ELR (cell line): Measurements from ENCODE around the gene MAPK8.
"Not testable (repeated sequence)": the region's sequence is repeated elsewhere in the genome, so short reads cannot be mapped to it uniquely, and the experiment has no call there.

ENCODE experiments used
- DNase-seq: peaks from one replicate; pipeline ENCODE4 v3.0.0-alpha.2; 2015; ENCODE audit warnings: low read depth

The MAPK8 gene

DNA sequence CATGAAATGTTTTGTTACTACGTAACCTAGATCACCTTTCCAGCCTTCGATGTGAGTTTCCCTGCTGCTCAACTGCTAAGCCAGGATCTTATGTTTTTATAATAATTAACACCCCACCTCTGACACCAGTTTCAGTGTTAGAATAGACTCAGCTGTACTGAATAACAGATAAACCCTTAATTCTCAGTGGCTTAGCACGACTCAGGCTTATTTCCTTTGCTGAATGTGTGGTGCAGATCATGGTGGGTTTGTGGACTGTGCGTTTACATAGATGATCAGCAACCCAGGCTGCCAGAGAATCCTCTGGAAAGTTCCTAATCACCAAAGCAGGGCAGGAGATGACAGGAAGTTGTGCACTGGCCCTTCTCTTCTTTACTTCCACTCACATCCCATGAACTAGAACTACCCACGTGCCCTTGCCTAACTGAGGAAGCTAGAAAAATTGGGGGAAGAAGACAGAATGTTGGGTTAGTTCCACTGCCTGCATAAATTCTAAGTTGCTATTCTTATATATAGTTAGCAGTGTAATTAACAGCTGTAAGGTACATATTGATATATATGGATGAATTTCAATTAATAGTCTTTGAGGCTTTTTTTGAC, 111.8 kb downstream of the MAPK8 start:
- no peak for DNase-seq

DNA sequence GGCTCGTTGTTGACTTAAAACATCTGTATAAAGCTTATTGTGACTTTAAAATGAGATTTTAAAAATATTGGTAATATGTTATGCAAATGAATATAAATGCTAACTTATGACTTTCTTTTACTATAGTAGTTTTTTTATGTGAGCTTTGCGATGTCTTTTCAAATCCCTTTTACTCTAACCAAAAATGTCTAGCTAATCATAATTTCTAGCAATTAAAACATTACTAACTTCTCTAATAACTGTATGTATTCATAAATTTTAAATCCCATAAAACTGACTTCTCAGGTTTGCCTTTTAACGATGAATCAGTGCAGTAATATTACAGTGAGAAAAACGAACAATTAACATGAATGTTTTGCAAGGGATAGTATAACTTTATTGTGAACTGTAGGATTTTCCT, 113.2 kb downstream of the MAPK8 start:
- DNase-seq, result no peak

DNA sequence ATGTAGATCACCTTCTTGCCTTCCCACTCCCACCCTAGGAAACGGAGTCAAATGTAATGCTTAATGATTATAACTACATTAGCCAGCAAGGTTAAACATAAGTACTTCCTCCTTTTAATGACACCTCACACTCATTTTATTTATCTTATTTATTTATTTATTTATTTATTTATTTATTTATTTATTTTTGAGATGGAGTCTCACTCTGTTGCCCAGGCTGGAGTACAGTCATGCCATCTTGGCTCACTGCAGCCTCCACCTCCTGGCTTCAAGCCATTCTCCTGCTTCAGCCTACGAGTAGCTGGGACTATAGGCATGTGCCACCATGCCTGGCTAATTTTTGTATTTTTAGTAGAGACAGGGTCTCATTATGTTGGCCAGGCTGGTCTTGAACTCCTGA, 115.4 kb downstream of the MAPK8 start:
- DNase-seq, result not testable (repeated sequence)

DNA sequence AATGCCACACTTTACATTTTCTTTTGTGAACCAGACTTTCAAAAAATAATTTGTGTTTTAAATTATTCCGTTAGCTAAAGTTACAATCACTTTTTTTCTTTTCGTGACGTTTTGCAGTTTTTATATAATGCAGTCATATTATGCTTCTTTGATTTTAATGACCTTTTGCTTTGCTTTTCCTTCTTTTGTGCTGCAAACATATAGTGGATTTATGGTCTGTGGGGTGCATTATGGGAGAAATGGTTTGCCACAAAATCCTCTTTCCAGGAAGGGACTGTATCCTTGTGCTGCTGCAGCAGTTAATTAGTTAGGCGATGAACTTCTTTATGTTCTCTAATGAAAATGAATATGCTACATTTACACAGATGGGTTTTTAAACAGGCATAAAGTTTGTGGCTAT, 117.4 kb downstream of the MAPK8 start:
- DNase-seq, result no peak

- DNase-seq, result no peak
These were observed 122.4 kb downstream of the MAPK8 start for GRCh38 chr10:48428896-48429295.

- no peak for DNase-seq
These were observed 122.8 kb downstream of the MAPK8 start for GRCh38 chr10:48429309-48429708.

GRCh38 chr10:48430402-48430993, 124.0 kb downstream of the MAPK8 start:
- DNase-seq, result no peak

- DNase-seq, result no peak
These were observed 125.4 kb downstream of the MAPK8 start for GRCh38 chr10:48431871-48432270.

DNA sequence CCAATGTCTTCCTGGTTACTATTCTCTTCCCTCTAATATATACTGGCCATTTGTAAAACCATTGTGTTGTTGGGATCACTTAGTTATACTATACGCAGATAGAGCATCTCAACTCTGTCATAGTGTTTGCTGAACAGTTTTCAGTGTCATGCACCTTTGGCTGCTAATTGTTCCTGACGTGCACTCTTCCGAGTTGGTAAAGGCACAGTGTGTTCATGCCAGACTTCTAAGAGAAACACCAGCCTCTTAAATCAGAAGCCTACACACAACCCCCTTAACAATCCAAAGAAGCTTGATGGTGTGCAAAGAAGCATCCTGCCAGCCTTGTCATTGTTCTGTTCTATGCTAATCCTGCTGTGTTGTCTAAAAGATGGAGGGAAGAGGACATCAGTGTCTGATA, 131.1 kb downstream of the MAPK8 start:
- no peak for DNase-seq

GRCh38 chr10:48439031-48439430, 132.6 kb downstream of the MAPK8 start:
- peak; percentile 88 for DNase-seq

DNA sequence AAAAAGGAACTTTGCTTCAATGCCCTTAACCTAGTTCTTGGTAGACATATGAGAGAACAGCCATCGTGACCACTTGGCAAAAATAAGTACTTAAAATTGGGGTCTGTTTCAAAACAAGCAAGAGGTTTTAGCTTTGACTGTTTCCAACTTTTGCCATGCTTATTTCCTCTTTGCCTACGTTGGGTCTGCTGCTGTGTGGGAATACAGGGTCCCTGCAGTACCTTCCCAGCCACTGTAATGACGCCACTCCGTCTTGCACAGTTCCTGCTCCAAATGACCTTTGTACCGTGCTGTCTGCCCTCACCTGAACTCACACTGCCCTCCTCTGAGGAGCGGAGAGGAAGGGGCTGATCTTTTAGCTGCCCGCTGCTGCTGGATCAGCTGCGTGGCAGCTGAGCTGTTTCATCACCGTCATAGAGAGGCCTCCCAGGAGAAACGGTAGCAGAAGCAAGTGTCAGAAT, 133.1 kb downstream of the MAPK8 start:
- no peak for DNase-seq

GRCh38 chr10:48440771-48441170, 134.3 kb downstream of the MAPK8 start:
- DNase-seq, result no peak

- no peak for DNase-seq
These were observed 135.8 kb downstream of the MAPK8 start for GRCh38 chr10:48442090-48442808.

GRCh38 chr10:48442809-48443177, 136.3 kb downstream of the MAPK8 start:
- no peak for DNase-seq

DNA sequence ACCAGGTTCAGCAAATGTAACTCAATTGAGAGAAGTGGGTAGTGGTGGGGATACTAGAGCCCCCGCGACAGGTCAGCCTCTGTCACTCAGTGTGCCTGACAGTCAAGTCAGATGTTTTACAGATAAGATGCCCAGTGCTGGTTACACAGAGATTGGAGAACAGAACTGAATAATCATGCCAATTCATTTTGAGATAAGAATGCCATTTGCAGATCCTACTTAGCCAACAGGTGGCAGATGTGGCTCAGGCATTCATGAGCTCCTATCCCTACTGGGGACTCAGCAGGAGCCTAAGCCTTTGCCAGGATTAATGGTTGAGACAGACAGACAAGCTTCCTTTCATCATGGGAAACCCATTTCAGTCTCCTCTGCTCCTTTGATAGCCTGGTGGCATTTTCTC, 137.8 kb downstream of the MAPK8 start:
- peak; percentile 56 for DNase-seq

DNA sequence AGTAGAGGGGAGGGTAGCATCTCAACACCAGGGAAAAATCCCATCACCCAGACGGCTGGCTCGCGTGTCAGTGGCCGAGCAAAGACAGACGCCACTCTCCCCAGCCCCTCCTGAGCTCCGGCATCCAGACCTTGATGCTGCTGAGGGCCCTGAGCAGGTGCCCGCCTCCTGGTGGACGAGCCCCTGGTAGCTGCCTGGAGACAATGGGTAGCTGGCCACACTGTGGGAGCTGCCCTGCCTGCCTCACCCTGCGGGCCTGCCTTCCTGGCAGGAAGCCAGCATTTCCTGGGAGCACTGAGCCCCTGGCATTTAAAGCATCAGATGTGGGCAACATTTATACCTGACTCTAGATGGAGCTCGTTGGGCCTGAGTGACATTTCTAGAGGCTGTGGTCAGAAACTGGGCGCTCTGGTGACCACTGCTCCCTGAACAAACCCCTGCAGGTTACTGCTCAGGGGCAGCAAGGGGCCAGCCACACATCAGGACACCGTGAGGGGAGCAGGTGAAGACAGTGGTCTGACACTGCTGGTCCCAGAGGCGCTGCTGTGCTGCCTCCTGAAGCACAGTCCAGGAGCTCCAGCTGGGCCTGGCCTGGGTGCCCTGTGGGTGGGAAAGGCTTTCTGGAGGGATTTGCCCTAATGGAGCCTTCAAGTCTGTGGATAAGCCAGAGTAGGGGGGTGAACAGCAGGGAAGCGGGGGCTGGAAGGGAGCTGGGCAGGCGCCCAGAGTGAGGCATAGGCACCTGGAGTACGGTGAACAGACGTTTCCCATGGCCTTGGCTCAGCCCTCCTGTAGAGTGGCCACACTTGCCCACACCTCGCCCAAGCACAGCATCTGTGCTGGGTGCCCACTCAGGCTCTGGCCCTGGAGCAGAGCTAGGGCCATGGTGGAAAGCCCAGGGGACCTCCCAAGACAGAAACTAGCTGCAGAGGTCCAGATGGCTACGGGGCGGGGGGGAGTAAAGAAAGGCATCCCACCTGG, 138.7 kb downstream of the MAPK8 start:
- peak; percentile 20 for DNase-seq

DNA sequence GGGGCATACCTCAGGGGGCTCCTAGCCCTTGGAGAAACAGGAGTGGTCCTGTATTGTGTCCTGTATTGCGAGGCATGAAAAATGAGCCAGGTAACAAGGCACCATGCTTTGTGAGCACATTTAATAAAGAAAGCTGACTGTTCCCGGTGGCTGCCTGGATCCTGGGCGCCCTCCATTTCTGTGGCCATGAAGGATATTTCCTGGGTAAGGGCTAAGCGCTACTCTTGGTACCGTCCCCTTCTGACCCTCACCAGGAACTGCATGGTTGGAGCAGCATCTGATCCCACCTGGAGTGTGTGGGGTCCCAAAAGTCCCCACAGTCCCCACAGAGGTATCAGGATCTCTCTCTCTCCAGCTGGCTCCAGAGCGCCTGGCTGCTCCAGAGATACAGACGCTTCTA, 139.5 kb downstream of the MAPK8 start:
- DNase-seq, result no peak

DNA sequence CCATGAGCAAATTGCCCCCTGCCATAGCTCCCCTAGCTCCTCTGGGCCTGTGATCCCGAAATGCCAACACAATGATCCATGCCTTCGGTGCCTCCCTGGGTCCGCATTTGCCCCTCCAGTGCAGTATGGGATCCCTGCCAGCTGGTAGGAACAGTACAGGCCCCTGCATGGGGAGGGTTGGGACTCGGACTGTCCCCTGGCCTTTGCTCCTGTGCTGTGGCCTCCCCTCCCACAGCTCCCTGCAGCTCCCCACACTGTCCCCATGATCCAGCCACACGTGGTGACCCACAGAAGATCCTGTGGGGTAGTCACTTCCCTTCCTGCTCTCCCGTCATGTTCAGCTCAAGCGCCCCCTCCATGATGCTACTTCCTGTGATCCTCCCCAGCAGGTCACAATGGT, 140.3 kb downstream of the MAPK8 start:
- no peak for DNase-seq

GRCh38 chr10:48447356-48448215, 141.1 kb downstream of the MAPK8 start:
- no peak for DNase-seq

DNA sequence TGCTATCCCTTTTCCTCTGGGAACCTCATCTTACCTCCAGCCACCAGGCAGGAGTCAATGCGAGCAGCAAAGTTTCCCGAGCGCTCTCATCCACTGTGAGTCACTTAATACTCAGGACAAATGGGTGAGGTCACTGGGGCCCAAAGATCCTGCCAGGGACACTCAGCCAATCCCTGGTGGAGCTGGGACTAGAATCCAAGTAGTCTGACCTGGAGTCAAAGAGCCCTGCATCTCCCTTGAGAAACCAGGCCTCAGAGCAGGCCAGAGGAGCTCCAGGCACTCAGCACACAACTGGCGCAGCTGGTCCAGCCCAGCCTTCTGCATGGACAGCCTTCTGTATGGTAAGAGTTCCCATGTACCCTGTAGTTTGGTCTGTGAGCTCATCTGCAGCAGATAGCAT, 142.3 kb downstream of the MAPK8 start:
- DNase-seq, result peak; percentile 90

- DNase-seq, result no peak
These were observed 143.2 kb downstream of the MAPK8 start for GRCh38 chr10:48449501-48450232.
